Sigmoid colon (tissue), 4 donors: ENCODE measurements around the gene CAV2.

Experiments used
- CTCF ChIP-seq, 4 experiments: fragments of 450-650 bp in 3 of 4; fragments of 200-600 bp in 1 of 4; IDR thresholded peaks; one replicate each; pipeline ENCODE4 v1.5.1; 2016 to 2019; ENCODE audit warnings: antibody characterized with exemption in 4 of 4, mild to moderate bottlenecking in 3 of 4, moderate library complexity in 2 of 4
- EP300 ChIP-seq, 4 donors: sonication (generic); formaldehyde crosslinking; IDR thresholded peaks; one replicate each; pipeline ENCODE4 v1.6.1; 2017; ENCODE audit warnings: antibody characterized with exemption in 4 of 4
- POLR2A ChIP-seq, 2 donors: fragments of 450-650 bp; IDR thresholded peaks; one replicate each; pipeline ENCODE4 v1.6.1; 2016; ENCODE audit warnings: antibody characterized with exemption in 2 of 2, mild to moderate bottlenecking in 2 of 2, moderate library complexity in 2 of 2
- POLR2AphosphoS5 ChIP-seq, 4 donors: sonication (generic); formaldehyde crosslinking; IDR thresholded peaks; one replicate each; pipeline ENCODE4 v1.6.1; 2017; ENCODE audit warnings: antibody characterized with exemption in 4 of 4

- TF ChIP-seq CTCF (IDR thresholded peaks at IDR 0.05) = no peak
- TF ChIP-seq POLR2A (IDR thresholded peaks at IDR 0.05) = no peak
- TF ChIP-seq POLR2AphosphoS5 (IDR thresholded peaks at IDR 0.05) = no peak
- no peak for TF ChIP-seq EP300 (IDR thresholded peaks at IDR 0.05)
Observed at GRCh38 chr7:116501425-116502167, 2.1 kb downstream of the CAV2 start.
